Measurements from ENCODE around the gene EDN2.

EDN2 gene

DNA sequence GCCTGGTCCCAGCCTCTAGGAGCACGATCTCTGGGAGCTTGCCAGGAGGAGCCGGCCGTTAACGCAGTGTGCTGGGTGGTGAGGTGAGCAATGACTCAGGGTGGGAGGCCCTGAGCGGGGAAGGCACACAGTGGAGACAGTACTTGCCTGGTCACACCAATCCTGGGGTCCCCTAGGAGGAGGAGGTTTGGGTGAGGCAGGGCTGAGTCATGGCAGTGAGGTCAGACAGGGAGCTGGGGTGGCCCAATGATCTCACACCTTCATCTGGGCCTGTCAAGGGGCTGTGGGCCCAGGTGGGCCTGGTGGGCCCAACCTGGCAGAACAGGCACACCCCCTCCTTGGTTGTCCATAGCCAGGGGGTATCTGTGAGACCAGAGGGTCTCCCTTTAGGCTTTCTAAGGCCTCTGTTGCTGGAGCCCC lies 8.6 kb upstream of the EDN2 start:
- H3K36me3 ChIP-seq (ENCODE audit: low read length) = no peaks in the 10 kb centered on the region
- H3K27me3 ChIP-seq (ENCODE audit: low read length) = no peaks in the 10 kb centered on the region
- no peak overlapping the region for H3K27ac ChIP-seq (ENCODE audit: low read depth, low read length)
- H4K20me1 ChIP-seq (ENCODE audit: low read depth, low read length) = no peaks in the 10 kb centered on the region
- no peaks in the 10 kb centered on the region for H3K9me2 ChIP-seq (replicated peaks; ENCODE audit: insufficient read depth, low read length)
- no peaks in the 10 kb centered on the region for H3F3A ChIP-seq (ENCODE audit: insufficient read depth)
- no peak overlapping the region for H3K4me3 ChIP-seq (ENCODE audit: insufficient read depth, low read length, poor library complexity, severe bottlenecking)
- no peak overlapping the region for H3K4me2 ChIP-seq (ENCODE audit: low read depth, low read length, poor library complexity, severe bottlenecking)
- H3K79me2 ChIP-seq (ENCODE audit: insufficient read depth, low read length) = no peaks in the 10 kb centered on the region
- H2AFZ ChIP-seq (ENCODE audit: low read depth, low read length, severe bottlenecking) = no peak overlapping the region
- no peaks in the 10 kb centered on the region for H3K9me3 ChIP-seq (ENCODE audit: insufficient read depth, low read length)
- no peak overlapping the region for H3K9ac ChIP-seq (ENCODE audit: low read length)
- TF ChIP-seq EZH2phosphoT487 (conservative IDR thresholded peaks at IDR 0.05; ENCODE audit: low read length) (no peak), CTCF (IDR thresholded peaks at IDR 0.05; ENCODE audit: insufficient read depth, low read length, poor library complexity, severe bottlenecking) (no peak)

- H3F3A ChIP-seq (ENCODE audit: insufficient read depth) = no peaks in the 10 kb centered on the region
- H3K4me3 ChIP-seq (ENCODE audit: insufficient read depth, low read length, poor library complexity, severe bottlenecking) = no peak overlapping the region
- no peaks in the 10 kb centered on the region for H3K36me3 ChIP-seq (ENCODE audit: low read length)
- no peaks in the 10 kb centered on the region for H3K27me3 ChIP-seq (ENCODE audit: low read length)
- TF ChIP-seq EZH2phosphoT487 (conservative IDR thresholded peaks at IDR 0.05; ENCODE audit: low read length) = no peak
- TF ChIP-seq CTCF (IDR thresholded peaks at IDR 0.05; ENCODE audit: insufficient read depth, low read length, poor library complexity, severe bottlenecking) = peak; percentile 76
- H2AFZ ChIP-seq (ENCODE audit: low read depth, low read length, severe bottlenecking) = no peak overlapping the region
- no peaks in the 10 kb centered on the region for H3K9me2 ChIP-seq (replicated peaks; ENCODE audit: insufficient read depth, low read length)
- no peak overlapping the region for H3K27ac ChIP-seq (ENCODE audit: low read depth, low read length)
- no peak overlapping the region for H3K9ac ChIP-seq (ENCODE audit: low read length)
- no peaks in the 10 kb centered on the region for H3K79me2 ChIP-seq (ENCODE audit: insufficient read depth, low read length)
- H4K20me1 ChIP-seq (ENCODE audit: low read depth, low read length) = no peaks in the 10 kb centered on the region
- no peak overlapping the region for H3K4me2 ChIP-seq (ENCODE audit: low read depth, low read length, poor library complexity, severe bottlenecking)
- no peaks in the 10 kb centered on the region for H3K9me3 ChIP-seq (ENCODE audit: insufficient read depth, low read length)
Observed at GRCh38 chr1:41492341-41492848, 7.9 kb upstream of the EDN2 start.

GRCh38 chr1:41490911-41491310 lies 6.4 kb upstream of the EDN2 start:
- Histone ChIP-seq H3K4me3 (ENCODE audit: insufficient read depth, low read length, poor library complexity, severe bottlenecking) (no peak overlapping the region), H3K9ac (ENCODE audit: low read length) (no peak overlapping the region), H3K4me2 (ENCODE audit: low read depth, low read length, poor library complexity, severe bottlenecking) (no peak overlapping the region), H2AFZ (ENCODE audit: low read depth, low read length, severe bottlenecking) (no peak overlapping the region), H3K27me3 (ENCODE audit: low read length) (no peaks in the 10 kb centered on the region), H3K27ac (ENCODE audit: low read depth, low read length) (no peak overlapping the region), H3K79me2 (ENCODE audit: insufficient read depth, low read length) (no peaks in the 10 kb centered on the region), H3F3A (ENCODE audit: insufficient read depth) (no peaks in the 10 kb centered on the region), H3K9me3 (ENCODE audit: insufficient read depth, low read length) (no peaks in the 10 kb centered on the region), H3K9me2 (replicated peaks; ENCODE audit: insufficient read depth, low read length) (no peaks in the 10 kb centered on the region), H4K20me1 (ENCODE audit: low read depth, low read length) (no peaks in the 10 kb centered on the region), H3K36me3 (ENCODE audit: low read length) (no peaks in the 10 kb centered on the region)
- TF ChIP-seq CTCF (IDR thresholded peaks at IDR 0.05; ENCODE audit: insufficient read depth, low read length, poor library complexity, severe bottlenecking) (no peak), EZH2phosphoT487 (conservative IDR thresholded peaks at IDR 0.05; ENCODE audit: low read length) (no peak)
